Kidney tubule cell (primary cell): Measurements from ENCODE around the gene TMED6.
A peak's percentile ranks its signal among the peaks of the same experiment; 100 is the strongest.
"Not testable (repeated sequence)": the region's sequence is repeated elsewhere in the genome, so short reads cannot be mapped to it uniquely, and the experiment has no call there.

ENCODE experiments used
- DNase-seq: peaks from one replicate; pipeline ENCODE4 v3.0.0-alpha.2; 2018; ENCODE audit warnings: low spot score

The TMED6 gene

GRCh38 chr16:69360070-69360469 is 8.5 kb upstream of the TMED6 start:
- not testable (repeated sequence) for DNase-seq

- DNase-seq: no peak
Observed at GRCh38 chr16:69350536-69351133, 951 bp downstream of the TMED6 start.

- no peak for DNase-seq
Observed at GRCh38 chr16:69349536-69349935, 2.0 kb downstream of the TMED6 start.

- no peak for DNase-seq
Observed at GRCh38 chr16:69348222-69348621, 3.4 kb downstream of the TMED6 start.

GRCh38 chr16:69346683-69347082 is 4.9 kb downstream of the TMED6 start:
- DNase-seq: no peak

GRCh38 chr16:69345923-69346322 is 5.7 kb downstream of the TMED6 start:
- no peak for DNase-seq

GRCh38 chr16:69344171-69344570 is 7.4 kb downstream of the TMED6 start:
- DNase-seq: no peak

- no peak for DNase-seq
Observed at GRCh38 chr16:69340095-69340644, 11.4 kb downstream of the TMED6 start.

- peak; percentile 99 for DNase-seq
Observed at GRCh38 chr16:69339289-69340094, 12.1 kb downstream of the TMED6 start, which contains the start of the genes COG8 and NIP7. TSS of gene COG8 (minus strand) at chr16:69339564. CDS start at chr16:69339552, 12 bp downstream. TSS of gene NIP7 (plus strand) at chr16:69339772. CDS start at chr16:69339830, 58 bp downstream.

- DNase-seq: no peak
Observed at GRCh38 chr16:69338557-69339288, 12.9 kb downstream of the TMED6 start.

- no peak for DNase-seq
Observed at GRCh38 chr16:69334696-69335095, 16.9 kb downstream of the TMED6 start.

GRCh38 chr16:69330286-69331109 is 21.1 kb downstream of the TMED6 start, which contains the start of gene PDF:
TSS of gene PDF (minus strand) at chr16:69330588. CDS start at chr16:69330570, 18 bp downstream.
- DNase-seq: peak; percentile 95

GRCh38 chr16:69329369-69330285 is 22.0 kb downstream of the TMED6 start:
- peak; percentile 48 for DNase-seq

- peak; percentile 78 for DNase-seq
Observed at GRCh38 chr16:69328854-69329316, 22.7 kb downstream of the TMED6 start.

GRCh38 chr16:69327585-69328310 is 23.8 kb downstream of the TMED6 start:
- no peak for DNase-seq

- DNase-seq: peak; percentile 92
Observed at GRCh38 chr16:69326172-69326873, 25.3 kb downstream of the TMED6 start.

- no peak for DNase-seq
Observed at GRCh38 chr16:69325784-69326171, 25.8 kb downstream of the TMED6 start.

- DNase-seq: no peak
Observed at GRCh38 chr16:69324585-69325253, 26.9 kb downstream of the TMED6 start.
